ENCODE measurements around the gene ERCC5. TPM values are rescaled to one million over a fixed set of nuclear protein-coding genes. Genes with fewer than 3 reads are reported as not detected.

Gene ERCC5
- total RNA-seq, 4 donors from 2014 or later: 51.5 to 73.0 (median 55.1) TPM

DNA sequence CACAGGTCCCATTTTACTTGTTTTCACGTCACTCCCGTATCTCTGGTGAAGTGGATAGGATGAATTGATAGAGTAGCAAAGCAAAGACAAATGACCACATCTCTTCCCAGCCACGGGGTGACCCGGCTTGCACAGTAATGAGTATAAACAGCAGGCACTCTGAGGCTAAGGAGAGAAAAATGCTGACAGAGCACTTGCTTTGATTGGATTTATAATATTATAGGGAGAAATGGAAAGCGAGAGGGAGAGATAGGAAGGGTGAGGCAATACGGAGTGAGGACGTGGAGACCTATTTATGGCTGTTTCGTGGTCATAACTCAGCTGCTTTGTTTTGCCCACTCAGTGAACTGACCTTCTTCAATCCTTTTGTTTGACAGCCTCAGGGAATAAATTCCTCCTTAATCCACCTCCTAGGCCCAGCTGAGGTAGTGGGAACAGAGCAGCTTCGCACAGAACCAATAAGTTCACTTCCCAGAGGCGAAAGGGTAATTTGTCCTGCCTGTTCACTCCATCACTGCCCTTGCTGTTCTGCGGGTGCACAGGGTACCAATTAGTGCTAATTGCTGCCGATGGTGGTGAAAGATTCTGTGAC, 68.6 kb downstream of the ERCC5 start:
- H3K4me3 ChIP-seq (ENCODE audit: low read depth, poor library complexity, severe bottlenecking): no peak overlapping the region
- no peak for TF ChIP-seq POLR2A (IDR thresholded peaks at IDR 0.05)
- no peak for TF ChIP-seq CTCF (IDR thresholded peaks at IDR 0.05)
- intact Hi-C loops (cut with DNase I; ENCODE audit: low total_unique reads): loop anchor here (10.0 kb wide), 1 partner anchor 230 kb away; no protein-coding TSS in a partner anchor
- no peak for DNase-seq (ENCODE audit: low spot score in 2 of 2)
- WGBS, 2 donors: 74 to 76% methylated on average over 12 of the region's 12 CpGs

- no peak for DNase-seq (ENCODE audit: low spot score in 2 of 2)
- 64 to 67% methylated on average over 3 of the region's 3 CpGs for WGBS, 2 donors
- intact Hi-C loops (cut with DNase I; ENCODE audit: low total_unique reads): loop anchor here (10.0 kb wide), 1 partner anchor 229 kb away; no protein-coding TSS in a partner anchor
- TF ChIP-seq POLR2A (IDR thresholded peaks at IDR 0.05): no peak
- TF ChIP-seq CTCF (IDR thresholded peaks at IDR 0.05): no peak
- H3K4me3 ChIP-seq (ENCODE audit: low read depth, poor library complexity, severe bottlenecking): no peak overlapping the region
These were observed 69.6 kb downstream of the ERCC5 start for GRCh38 chr13:102915393-102915930.

- H3K4me3 ChIP-seq (ENCODE audit: low read depth, poor library complexity, severe bottlenecking): no peak overlapping the region
- no peak for TF ChIP-seq POLR2A (IDR thresholded peaks at IDR 0.05)
- TF ChIP-seq CTCF (IDR thresholded peaks at IDR 0.05): no peak
- WGBS, 2 donors: 83 to 86% methylated on average over 3 of the region's 3 CpGs
- DNase-seq (ENCODE audit: low spot score in 2 of 2): no peak
- intact Hi-C loops (cut with DNase I; ENCODE audit: low total_unique reads): loop anchor here (10.0 kb wide), 1 partner anchor 228 kb away; no protein-coding TSS in a partner anchor
These were observed 71.2 kb downstream of the ERCC5 start for GRCh38 chr13:102917019-102917418.

DNA sequence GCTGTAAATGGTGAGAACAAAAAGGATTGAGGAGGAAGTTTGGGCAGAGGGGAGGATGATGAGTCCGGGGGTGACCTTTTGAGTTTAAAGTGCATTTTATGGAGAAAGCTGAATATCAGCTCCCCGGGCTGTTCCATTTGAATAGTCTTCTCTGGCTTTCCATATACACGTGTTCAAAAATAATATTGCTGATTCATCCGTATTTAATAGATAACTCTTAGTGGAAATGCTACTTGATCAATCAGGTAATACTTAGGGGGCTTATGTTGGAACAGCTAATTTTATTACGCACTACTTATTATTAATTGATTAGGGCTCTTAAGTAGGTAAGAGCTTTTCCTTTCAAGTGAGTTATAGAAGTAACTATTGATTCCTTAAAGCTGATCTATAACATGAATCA, 76.4 kb downstream of the ERCC5 start:
- no peak overlapping the region for H3K4me3 ChIP-seq (ENCODE audit: low read depth, poor library complexity, severe bottlenecking)
- 80 to 89% methylated on average over 5 of the region's 5 CpGs for WGBS, 2 donors
- no peak for DNase-seq (ENCODE audit: low spot score in 2 of 2)
- TF ChIP-seq CTCF (IDR thresholded peaks at IDR 0.05): no peak
- intact Hi-C loops (cut with DNase I; ENCODE audit: low total_unique reads): no loop called here

Other genes with a start within 250 kb of the ERCC5 start
- 10 to 100 TPM; 24.5 to 32.2 (median 26.8) TPM for gene TPP2, start 249.0 kb upstream of the ERCC5 start, total RNA-seq
- gene METTL21C, start 151.0 kb upstream of the ERCC5 start, total RNA-seq: not detected
- 1 to 10 TPM; 6.5 to 10.0 (median 7.9) TPM for gene TEX30, start 72.2 kb upstream of the ERCC5 start, total RNA-seq
- gene POGLUT2, start 47.1 kb upstream of the ERCC5 start, total RNA-seq: 1 to 10 TPM; 1.8 to 5.5 (median 3.7) TPM
- 10 to 100 TPM in 1 of 4 donors, 1 to 10 TPM in 3; 5.4 to 16.0 (median 7.7) TPM for gene BIVM, start 46.9 kb upstream of the ERCC5 start, total RNA-seq
- under 1 TPM in 1 of 4 donors, not detected in 3; 0.13 TPM for gene SLC10A2, start 220.4 kb downstream of the ERCC5 start, total RNA-seq